ENCODE results near the gene TNFRSF13B.

Gene TNFRSF13B

GRCh38 chr17:17018612-17019429, 46.9 kb upstream of the TNFRSF13B start:
- Histone ChIP-seq H3K27me3 (ENCODE audit: insufficient read depth, poor library complexity, severe bottlenecking) (no peaks in the 10 kb centered on the region), H3K4me3 (replicated peaks; ENCODE audit: insufficient read depth, low read length) (no peak overlapping the region), H3K27ac (replicated peaks) (no peak overlapping the region)
- no peak for DNase-seq (ENCODE audit: low read depth in 1 of 2, low spot score in 1 of 2)
- no peak for TF ChIP-seq GABPA (IDR thresholded peaks at IDR 0.05; ENCODE audit: low read depth)
- TF ChIP-seq REST (IDR thresholded peaks at IDR 0.05; ENCODE audit: insufficient replicate concordance, low read depth): no peak
- TF ChIP-seq POLR2AphosphoS5 (IDR thresholded peaks at IDR 0.05; ENCODE audit: low read depth): no peak
- TF ChIP-seq CTCF (IDR thresholded peaks at IDR 0.05; ENCODE audit: insufficient read depth, low read length): no peak
- no peak for TF ChIP-seq SPI1 (IDR thresholded peaks at IDR 0.05; ENCODE audit: borderline replicate concordance, low read depth)

DNA sequence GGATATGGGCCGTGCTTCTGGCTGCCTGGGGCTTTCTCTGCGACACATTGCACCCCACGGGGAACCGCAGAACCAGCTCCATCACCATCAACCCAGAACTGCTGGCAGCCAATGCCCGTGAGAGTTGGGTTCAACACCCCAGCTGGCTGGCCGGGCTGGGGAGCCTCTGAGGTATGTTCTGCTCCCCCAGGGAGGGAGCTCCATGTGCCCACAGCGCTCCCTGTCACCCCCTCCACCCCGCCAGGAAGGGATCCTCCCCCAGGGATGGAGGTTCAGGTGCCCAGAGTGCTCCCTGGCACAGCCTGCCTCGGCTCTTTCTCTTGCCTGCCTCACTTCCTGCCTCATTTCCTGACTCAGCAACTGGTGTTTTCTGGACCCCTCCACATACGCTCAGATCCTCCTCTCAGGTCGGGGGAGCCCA, 46.1 kb upstream of the TNFRSF13B start:
- H3K27ac ChIP-seq (replicated peaks): no peak overlapping the region
- H3K4me3 ChIP-seq (replicated peaks; ENCODE audit: insufficient read depth, low read length): no peak overlapping the region
- no peaks in the 10 kb centered on the region for H3K27me3 ChIP-seq (ENCODE audit: insufficient read depth, poor library complexity, severe bottlenecking)

More for the DNA sequence above, 46.1 kb upstream of the TNFRSF13B start:
- no peak for DNase-seq (ENCODE audit: low read depth in 1 of 2, low spot score in 1 of 2)
- TF ChIP-seq SPI1 (IDR thresholded peaks at IDR 0.05; ENCODE audit: borderline replicate concordance, low read depth) (no peak), REST (IDR thresholded peaks at IDR 0.05; ENCODE audit: insufficient replicate concordance, low read depth) (no peak), GABPA (IDR thresholded peaks at IDR 0.05; ENCODE audit: low read depth) (no peak), POLR2AphosphoS5 (IDR thresholded peaks at IDR 0.05; ENCODE audit: low read depth) (no peak), CTCF (IDR thresholded peaks at IDR 0.05; ENCODE audit: insufficient read depth, low read length) (no peak)
